KMS-11 (cell line): ENCODE data around the gene SLC25A25.
"Not testable (repeated sequence)": the region's sequence is repeated elsewhere in the genome, so short reads cannot be mapped to it uniquely, and the experiment has no call there.

Experiments used
- H2AFZ ChIP-seq: fragments of 200-600 bp; sonication (generic); 2 replicates; pipeline ENCODE4 v1.6.1; 2016; ENCODE audit warnings: antibody characterized with exemption, mixed run types, low read depth
- H3K27ac ChIP-seq: fragments of 200-600 bp; sonication (generic); 2 replicates; pipeline ENCODE4 v1.6.1; 2016; ENCODE audit warnings: mild to moderate bottlenecking, mixed run types
- H3K27me3 ChIP-seq: fragments of 200-600 bp; sonication (generic); 2 replicates; pipeline ENCODE4 v1.6.1; 2017; ENCODE audit warnings: mild to moderate bottlenecking, low read depth, mixed run types, moderate library complexity; ENCODE audit not compliant: insufficient read depth
- H3K36me3 ChIP-seq: fragments of 200-600 bp; sonication (generic); 2 replicates; pipeline ENCODE4 v1.6.1; 2017; ENCODE audit warnings: mild to moderate bottlenecking, mixed run types; ENCODE audit not compliant: insufficient read depth
- H3K4me1 ChIP-seq: fragments of 200-600 bp; sonication (generic); 2 replicates; pipeline ENCODE4 v1.6.1; 2016; ENCODE audit warnings: mild to moderate bottlenecking, low read depth, mixed run types; ENCODE audit not compliant: poor library complexity, severe bottlenecking
- H3K4me2 ChIP-seq: fragments of 200-600 bp; sonication (generic); 2 replicates; pipeline ENCODE4 v1.7.0; 2016; ENCODE audit warnings: mild to moderate bottlenecking, mixed run types
- H3K4me3 ChIP-seq: fragments of 200-600 bp; sonication (generic); IDR thresholded peaks from 2 replicates; pipeline ENCODE4 v1.6.1; 2017; ENCODE audit warnings: low read depth, low read length, mixed read lengths; ENCODE audit not compliant: insufficient read depth
- H3K79me2 ChIP-seq: fragments of 200-600 bp; sonication (generic); 2 replicates; pipeline ENCODE4 v1.6.1; 2016; ENCODE audit warnings: low read depth, mixed run types; ENCODE audit not compliant: insufficient read depth
- H3K9ac ChIP-seq: fragments of 200-600 bp; sonication (generic); 2 replicates; pipeline ENCODE4 v1.6.1; 2016; ENCODE audit warnings: mild to moderate bottlenecking, mixed run types
- H4K20me1 ChIP-seq: fragments of 200-600 bp; sonication (generic); 2 replicates; pipeline ENCODE4 v1.6.1; 2016; ENCODE audit warnings: mild to moderate bottlenecking, mixed run types; ENCODE audit not compliant: insufficient read depth
- CTCF ChIP-seq: fragments of 200-600 bp; sonication (generic); conservative IDR thresholded peaks from 2 replicates; pipeline ENCODE4 v1.6.1; 2017; ENCODE audit warnings: low read depth, mild to moderate bottlenecking, antibody characterized with exemption, low read length, moderate library complexity, mixed read lengths

SLC25A25 gene

GRCh38 chr9:128042043-128042442, 26.0 kb upstream of the SLC25A25 start:
- no peak for TF ChIP-seq CTCF
- Histone ChIP-seq H3K79me2 (no peaks in the 10 kb centered on the region), H3K27ac (no peak overlapping the region), H3K4me1 (no peaks in the 10 kb centered on the region), H3K27me3 (no peaks in the 10 kb centered on the region), H3K9ac (no peak overlapping the region), H2AFZ (no peak overlapping the region), H3K4me3 (no peak overlapping the region), H3K4me2 (no peak overlapping the region), H4K20me1 (no peaks in the 10 kb centered on the region), H3K36me3 (no peaks in the 10 kb centered on the region)

DNA sequence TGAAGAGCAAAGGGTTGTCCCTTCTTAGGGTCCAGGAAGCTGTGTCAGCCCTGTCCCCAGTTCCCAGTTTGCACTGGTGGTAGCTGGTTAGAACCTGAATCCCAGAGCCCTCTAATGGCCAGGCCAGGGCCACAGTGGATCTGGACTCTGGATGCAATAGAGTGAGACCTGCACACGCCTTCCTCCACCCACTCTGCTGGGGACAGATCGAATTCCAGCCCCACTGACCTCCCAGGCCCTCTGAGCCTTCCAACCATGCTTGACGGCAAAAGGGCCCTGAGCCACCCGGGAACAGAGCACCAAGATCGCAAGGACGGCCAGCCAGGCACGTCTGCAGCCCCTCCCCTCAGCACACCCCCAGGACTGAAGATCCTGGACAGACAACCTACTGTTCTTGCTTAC, 24.6 kb upstream of the SLC25A25 start:
- H3K9ac ChIP-seq: no peak overlapping the region
- no peak overlapping the region for H3K27ac ChIP-seq
- no peaks in the 10 kb centered on the region for H3K4me1 ChIP-seq
- no peak for TF ChIP-seq CTCF
- no peak overlapping the region for H3K4me2 ChIP-seq
- H2AFZ ChIP-seq: no peak overlapping the region
- no peaks in the 10 kb centered on the region for H3K36me3 ChIP-seq
- no peaks in the 10 kb centered on the region for H4K20me1 ChIP-seq
- H3K79me2 ChIP-seq: no peaks in the 10 kb centered on the region
- H3K4me3 ChIP-seq: no peak overlapping the region
- H3K27me3 ChIP-seq: no peaks in the 10 kb centered on the region

GRCh38 chr9:128045409-128045808, 22.6 kb upstream of the SLC25A25 start:
- not testable (repeated sequence) for H3K27me3 ChIP-seq, H3K9ac ChIP-seq, H3K36me3 ChIP-seq, H3K4me1 ChIP-seq, H3K4me3 ChIP-seq, H4K20me1 ChIP-seq, H3K79me2 ChIP-seq, H3K27ac ChIP-seq, H3K4me2 ChIP-seq, H2AFZ ChIP-seq

DNA sequence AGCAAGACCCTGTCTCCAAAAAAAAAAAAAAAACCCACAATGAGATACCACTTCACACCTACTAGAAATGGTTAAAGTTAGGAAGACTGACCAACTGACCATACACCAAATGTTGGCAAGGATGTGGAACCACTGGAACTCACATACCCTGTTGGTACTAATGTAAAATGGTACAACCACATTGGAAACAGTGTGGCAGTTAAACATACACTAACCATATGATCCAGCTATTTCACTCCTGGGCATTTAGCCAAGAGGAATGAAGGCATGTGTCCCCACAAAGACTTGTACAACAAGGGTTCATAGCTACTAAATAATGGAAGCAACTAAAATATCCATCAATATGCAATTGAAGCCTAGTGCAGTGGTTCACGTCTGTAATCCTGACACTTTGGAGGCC, 22.2 kb upstream of the SLC25A25 start:
- Histone ChIP-seq H3K36me3 (no peaks in the 10 kb centered on the region), H2AFZ (no peak overlapping the region)

GRCh38 chr9:128047231-128047630, 20.8 kb upstream of the SLC25A25 start:
- Histone ChIP-seq H3K36me3 (no peaks in the 10 kb centered on the region), H3K27ac (no peak overlapping the region), H3K4me2 (no peak overlapping the region), H3K9ac (no peak overlapping the region), H3K79me2 (no peaks in the 10 kb centered on the region), H4K20me1 (no peaks in the 10 kb centered on the region), H3K4me1 (no peaks in the 10 kb centered on the region), H3K27me3 (no peaks in the 10 kb centered on the region), H3K4me3 (no peak overlapping the region), H2AFZ (no peak overlapping the region)
- no peak for TF ChIP-seq CTCF

More for the DNA sequence above, 22.2 kb upstream of the SLC25A25 start:
- H4K20me1 ChIP-seq: no peaks in the 10 kb centered on the region
- H3K4me2 ChIP-seq: no peak overlapping the region
- H3K79me2 ChIP-seq: no peaks in the 10 kb centered on the region
- no peaks in the 10 kb centered on the region for H3K27me3 ChIP-seq
- H3K4me3 ChIP-seq: no peak overlapping the region
- no peak overlapping the region for H3K27ac ChIP-seq
- H3K4me1 ChIP-seq: no peaks in the 10 kb centered on the region
- no peak for TF ChIP-seq CTCF
- H3K9ac ChIP-seq: no peak overlapping the region
